Measurements from ENCODE around the gene HBE1. TPM values are rescaled to one million over a fixed set of nuclear protein-coding genes. Genes with fewer than 3 reads are reported as not detected.

HBE1 gene
- total and polyA plus RNA-seq, 12 donors = not detected

- Histone ChIP-seq H3K4me3 (no peak overlapping the region), H3K36me3 (no peaks in the 10 kb centered on the region), H3K27me3 (peaks cover 0 to 8% (median 0%) of the 10 kb centered on the region in 7 donors), H3K4me1 (no peaks in the 10 kb centered on the region), H3K9me3 (no peaks in the 10 kb centered on the region), H3K27ac (no peak overlapping the region)
- 69 to 74% methylated on average over 7 of the region's 7 CpGs for WGBS, 2 donors
- no peak for TF ChIP-seq CTCF (IDR thresholded peaks at IDR 0.05)
- DNase-seq (no peak), ATAC-seq (no peak)
- intact Hi-C loops (cut with DNase I) = no loop called here
Measured at GRCh38 chr11:5242933-5243815, 26.6 kb downstream of the HBE1 start.

- H3K4me3 ChIP-seq = no peak overlapping the region
- H3K27ac ChIP-seq = no peak overlapping the region
- DNase-seq (no peak), ATAC-seq (no peak)
- 59 to 63% methylated on average over 2 of the region's 2 CpGs for WGBS, 2 donors
- peaks cover 0 to 8% (median 0%) of the 10 kb centered on the region in 7 donors for H3K27me3 ChIP-seq
- H3K36me3 ChIP-seq = no peaks in the 10 kb centered on the region
- no peaks in the 10 kb centered on the region for H3K4me1 ChIP-seq
- no peak for TF ChIP-seq CTCF (IDR thresholded peaks at IDR 0.05)
- intact Hi-C loops (cut with DNase I) = no loop called here
- no peaks in the 10 kb centered on the region for H3K9me3 ChIP-seq
Measured at GRCh38 chr11:5242208-5242607, 27.5 kb downstream of the HBE1 start.

GRCh38 chr11:5241458-5241857 is 28.3 kb downstream of the HBE1 start:
- H3K9me3 ChIP-seq = no peaks in the 10 kb centered on the region
- WGBS, 2 donors = 53 to 58% methylated on average over 3 of the region's 3 CpGs
- H3K4me1 ChIP-seq = no peaks in the 10 kb centered on the region
- peaks cover 0 to 8% (median 0%) of the 10 kb centered on the region in 7 donors for H3K27me3 ChIP-seq
- intact Hi-C loops (cut with DNase I) = no loop called here
- H3K36me3 ChIP-seq = no peaks in the 10 kb centered on the region
- no peak overlapping the region for H3K4me3 ChIP-seq
- no peak for DNase-seq
- no peak for TF ChIP-seq CTCF (IDR thresholded peaks at IDR 0.05)
- no peak overlapping the region for H3K27ac ChIP-seq
- ATAC-seq = no peak

GRCh38 chr11:5240458-5240857 is 29.3 kb downstream of the HBE1 start:
- no peak for TF ChIP-seq CTCF (IDR thresholded peaks at IDR 0.05)
- Histone ChIP-seq H3K36me3 (no peaks in the 10 kb centered on the region), H3K27ac (no peak overlapping the region)

More at GRCh38 chr11:5240458-5240857, 29.3 kb downstream of the HBE1 start:
- Histone ChIP-seq H3K27me3 (peaks cover 0 to 8% (median 0%) of the 10 kb centered on the region in 7 donors), H3K9me3 (no peaks in the 10 kb centered on the region), H3K4me1 (no peaks in the 10 kb centered on the region), H3K4me3 (no peak overlapping the region)
- intact Hi-C loops (cut with DNase I) = no loop called here
- 59 to 77% methylated on average over 2 of the region's 2 CpGs for WGBS, 2 donors
- ATAC-seq (no peak), DNase-seq (no peak)
